NCI-H1105 (cell line): ENCODE measurements around the gene RNF157.

Source experiments
- DNase-seq: peaks from one replicate; lab custom pipeline; 2025; lab: John Stamatoyannopoulos, UW

Gene RNF157

DNA sequence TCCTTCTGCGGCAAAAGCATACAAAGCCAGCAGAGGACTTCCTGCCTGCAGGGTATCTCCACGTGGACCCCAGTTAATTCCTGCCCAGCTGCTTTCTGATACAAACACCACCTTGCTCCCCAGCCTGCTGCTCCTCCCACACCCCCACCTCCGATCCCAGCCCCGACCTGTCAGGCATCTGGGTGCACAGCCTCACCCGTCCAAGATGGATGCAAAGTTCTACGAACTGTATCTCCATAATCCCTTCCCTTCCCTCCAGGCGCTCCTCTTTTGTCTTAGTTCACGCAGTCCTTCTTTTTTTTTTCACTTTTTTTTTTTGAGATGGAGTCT lies 83.7 kb downstream of the RNF157 start:
- no peak for DNase-seq

DNA sequence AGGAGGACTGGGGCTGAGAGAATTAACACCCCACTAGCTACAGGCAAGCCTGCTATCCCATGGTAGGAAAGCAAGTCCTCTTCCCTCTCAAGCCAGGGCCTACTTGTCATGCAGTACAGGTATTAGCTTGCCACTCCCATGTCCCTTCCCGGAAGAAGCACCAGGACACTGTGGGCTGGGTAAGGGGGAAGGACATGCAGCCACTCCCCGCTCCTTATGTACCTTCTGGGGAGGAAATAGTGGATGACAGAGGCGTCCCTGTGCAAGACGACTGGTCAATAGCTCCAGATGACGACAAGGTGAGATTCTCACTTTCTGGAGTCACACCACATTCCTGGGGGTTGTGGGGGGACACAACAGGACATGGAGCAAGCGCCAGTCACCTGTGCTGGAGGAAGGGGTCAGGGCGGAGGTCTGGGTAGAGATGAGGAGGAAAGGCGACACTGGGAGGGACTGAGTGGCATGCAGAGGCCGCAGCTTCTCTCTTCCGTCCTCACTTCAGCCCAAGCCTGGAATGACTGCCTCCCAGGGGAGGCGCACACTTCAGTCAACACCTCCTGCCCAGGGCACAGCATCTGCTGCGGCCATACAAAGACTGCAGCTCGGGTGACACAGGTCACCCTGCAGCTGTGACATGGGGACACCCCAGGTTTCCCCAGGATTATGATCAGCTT lies 84.2 kb downstream of the RNF157 start:
- DNase-seq: no peak

DNA sequence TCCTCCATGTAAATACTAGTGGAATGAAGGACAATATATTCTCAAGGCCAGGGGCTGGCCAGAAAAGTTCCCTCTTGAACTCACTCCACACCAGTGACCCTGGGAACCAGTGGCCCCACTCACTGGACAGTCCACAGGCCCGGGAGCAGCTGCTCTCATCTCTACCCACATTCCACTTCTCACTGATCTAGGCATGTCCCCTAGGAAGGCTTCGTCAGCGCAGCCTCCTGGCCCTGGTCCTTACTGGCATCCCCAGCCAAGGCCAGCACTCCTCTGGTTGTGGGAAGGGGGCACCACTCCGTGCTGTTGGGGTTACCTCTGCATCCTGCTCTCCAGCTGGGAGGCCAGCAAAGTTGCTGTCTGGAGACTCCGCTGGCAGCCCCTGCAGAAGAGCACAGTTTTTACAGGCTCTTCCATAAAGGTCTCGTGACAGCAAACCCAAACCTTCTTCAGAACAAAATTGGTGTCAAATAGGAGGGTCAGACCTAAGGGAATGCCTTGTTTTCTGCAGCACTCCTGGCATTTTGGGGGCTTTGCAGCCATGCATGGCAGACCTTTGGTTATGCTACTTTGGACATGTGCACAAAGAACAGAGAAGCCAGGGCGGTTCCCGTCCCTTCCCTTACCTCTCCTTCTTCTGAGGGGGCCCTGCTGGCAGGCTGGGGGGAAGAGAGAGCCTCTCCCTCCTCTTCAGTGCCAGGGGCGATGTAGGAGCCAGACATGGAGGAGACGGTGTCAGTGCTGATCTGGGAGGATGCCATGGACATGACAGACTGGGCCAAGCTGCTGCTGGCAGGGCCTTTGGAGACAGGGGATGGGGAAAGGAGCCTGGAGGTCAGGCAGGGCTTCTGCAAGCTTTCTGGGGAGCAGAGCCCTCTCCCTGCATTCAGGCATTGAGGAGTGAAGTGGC lies 85.1 kb downstream of the RNF157 start:
- DNase-seq: no peak

- no peak for DNase-seq
Observed at GRCh38 chr17:76154292-76154691, 86.0 kb downstream of the RNF157 start.

GRCh38 chr17:76153640-76154039 lies 86.7 kb downstream of the RNF157 start:
- no peak for DNase-seq

DNA sequence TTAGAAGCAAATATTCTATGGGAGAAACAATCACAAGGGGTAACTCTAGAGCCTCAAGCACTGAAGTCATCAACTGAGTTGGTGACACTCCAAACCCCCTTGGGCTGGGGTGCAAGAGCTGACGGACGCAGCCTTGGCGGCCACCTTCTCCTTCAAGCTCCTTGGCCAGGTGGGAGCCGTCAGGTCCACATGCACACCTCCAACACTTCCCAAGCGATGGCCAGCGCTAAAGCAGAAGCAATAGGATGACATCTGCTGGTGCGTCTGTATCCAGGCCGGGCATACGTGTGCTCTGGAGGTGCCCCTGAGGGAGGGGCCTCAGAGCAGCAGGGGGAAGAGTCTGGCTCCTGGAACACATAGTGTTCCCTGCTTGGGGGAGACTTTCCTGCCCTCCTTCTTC lies 87.1 kb downstream of the RNF157 start:
- no peak for DNase-seq

GRCh38 chr17:76152591-76152990 lies 87.7 kb downstream of the RNF157 start:
- no peak for DNase-seq

GRCh38 chr17:76151896-76152454 lies 88.3 kb downstream of the RNF157 start:
- no peak for DNase-seq

DNA sequence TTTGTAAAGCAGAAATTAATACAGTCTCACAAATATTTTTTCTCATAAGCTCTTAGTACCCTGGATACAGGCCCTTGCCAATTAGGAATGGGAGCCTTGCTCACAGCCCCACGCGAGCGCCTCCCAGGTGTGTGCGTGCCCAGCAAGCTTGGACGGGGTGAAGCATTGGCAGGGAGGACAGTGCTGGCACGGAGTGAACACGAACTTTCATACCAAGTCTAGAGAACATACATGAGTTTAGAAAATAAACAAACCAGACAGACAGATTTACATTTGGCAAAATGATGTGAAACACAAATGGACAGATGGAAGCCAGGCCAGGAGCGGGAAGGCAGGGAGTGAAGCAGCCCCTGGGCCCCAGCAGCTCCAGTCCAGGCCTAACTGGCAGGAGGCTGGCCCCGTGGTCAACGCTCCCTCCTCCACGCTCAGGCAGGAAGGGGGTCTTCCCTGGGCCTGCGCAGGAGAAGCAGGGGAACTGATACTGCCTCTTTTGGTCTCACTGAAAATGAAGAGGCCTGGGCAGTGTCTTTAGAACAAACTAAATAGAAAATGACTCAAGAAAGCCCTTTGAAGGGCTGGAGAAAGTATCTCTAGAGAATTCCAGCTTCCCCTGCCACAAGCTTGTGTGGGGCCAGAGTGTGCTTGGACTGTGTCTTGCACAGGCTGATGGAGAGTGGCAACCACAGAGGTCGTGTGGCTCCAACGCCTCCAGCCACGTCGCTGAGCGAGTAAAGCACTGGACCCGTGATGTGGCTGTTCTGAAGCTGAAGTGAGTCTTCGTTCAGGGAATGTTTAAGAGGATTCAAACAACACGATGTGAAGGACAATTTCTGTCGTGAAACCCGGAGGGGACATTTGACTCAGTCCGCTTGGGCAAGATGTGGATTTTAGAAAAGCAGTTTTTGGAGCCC lies 89.3 kb downstream of the RNF157 start:
- DNase-seq: no peak

DNA sequence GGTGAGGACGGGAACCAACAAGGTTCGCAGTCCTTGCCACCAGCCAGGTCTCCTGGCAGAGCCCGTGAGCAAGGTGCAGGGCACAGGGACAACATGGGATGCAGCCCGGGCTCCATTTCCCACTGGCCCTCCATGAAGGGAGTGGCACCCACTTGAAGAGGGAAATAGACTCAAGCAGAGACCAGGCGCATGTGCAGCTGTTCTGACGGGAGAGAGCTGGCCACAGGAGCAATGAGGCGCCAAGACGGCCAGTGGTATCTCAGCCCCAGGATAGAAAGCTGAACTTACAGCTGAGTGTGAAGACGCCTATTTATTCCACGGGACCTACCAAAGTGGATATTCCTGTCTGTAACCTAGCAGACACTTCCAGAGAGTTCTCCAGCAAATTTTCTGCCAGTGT lies 91.1 kb downstream of the RNF157 start:
- DNase-seq: no peak

DNA sequence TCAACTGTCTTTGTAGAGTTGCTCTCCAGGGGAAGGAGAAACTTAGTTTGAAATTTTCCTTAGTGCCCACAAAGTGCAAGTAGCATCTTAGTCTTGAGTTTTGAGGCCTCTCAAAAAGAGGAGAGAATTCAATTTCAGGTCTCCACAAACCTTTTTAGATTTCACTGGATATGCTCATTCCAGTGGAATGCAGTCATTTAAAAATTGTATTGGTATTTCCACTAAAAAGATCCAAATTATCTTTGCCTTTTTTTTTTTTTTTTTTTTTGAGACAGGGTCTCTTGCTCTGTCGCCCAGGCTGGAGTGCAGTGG lies 92.3 kb downstream of the RNF157 start:
- DNase-seq: no peak

DNA sequence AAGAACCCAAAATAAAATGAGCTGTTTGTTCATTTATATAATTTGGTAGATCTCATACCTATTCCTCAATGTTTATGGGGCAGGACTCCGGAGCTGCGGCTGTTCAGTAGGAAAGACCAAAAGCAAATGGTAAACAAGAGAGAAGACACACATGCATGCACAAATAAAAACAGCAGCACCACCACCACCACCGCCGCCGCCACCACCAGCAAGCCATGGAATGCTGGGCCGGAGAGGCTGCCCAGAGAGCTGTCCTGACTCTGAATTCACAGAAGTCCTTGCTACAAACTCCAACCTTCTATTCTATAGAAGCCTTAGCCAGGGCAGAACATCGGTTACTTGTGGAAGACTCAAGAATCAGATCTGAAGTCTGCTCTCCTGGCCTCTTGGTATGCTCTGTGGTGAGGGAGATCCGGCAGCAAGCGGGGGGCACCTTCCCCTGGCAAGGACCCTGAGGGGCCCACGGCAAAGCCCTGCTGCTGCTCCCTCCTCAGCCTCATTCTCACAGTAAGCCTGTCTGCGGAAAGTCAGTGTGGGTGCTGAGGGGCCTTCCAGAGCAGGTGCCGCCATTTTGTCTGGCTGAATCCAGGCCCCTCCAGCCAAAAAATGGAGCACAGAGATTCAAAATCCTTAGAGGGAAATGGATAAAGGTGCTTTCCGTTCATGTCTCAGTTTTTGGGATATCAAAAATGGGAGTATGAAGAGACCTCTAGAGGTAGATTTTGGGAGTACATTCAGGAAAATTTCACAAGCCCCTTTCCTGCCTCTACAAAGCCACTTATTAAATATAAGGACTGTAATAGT lies 92.9 kb downstream of the RNF157 start:
- peak; percentile 40 for DNase-seq

- DNase-seq: no peak
Observed at GRCh38 chr17:76146053-76146851, 94.0 kb downstream of the RNF157 start.

- DNase-seq: no peak
Observed at GRCh38 chr17:76145231-76146052, 94.9 kb downstream of the RNF157 start.

- DNase-seq: no peak
Observed at GRCh38 chr17:76142585-76143041, 97.7 kb downstream of the RNF157 start.

GRCh38 chr17:76142039-76142584 lies 98.2 kb downstream of the RNF157 start:
- no peak for DNase-seq

- peak; percentile 87 for DNase-seq
Observed at GRCh38 chr17:76141212-76142038, 98.9 kb downstream of the RNF157 start, which contains the start of gene FOXJ1. Gene FOXJ1 (minus strand): TSS chr17:76141245. CDS start chr17:76140395, 850 bp downstream.

DNA sequence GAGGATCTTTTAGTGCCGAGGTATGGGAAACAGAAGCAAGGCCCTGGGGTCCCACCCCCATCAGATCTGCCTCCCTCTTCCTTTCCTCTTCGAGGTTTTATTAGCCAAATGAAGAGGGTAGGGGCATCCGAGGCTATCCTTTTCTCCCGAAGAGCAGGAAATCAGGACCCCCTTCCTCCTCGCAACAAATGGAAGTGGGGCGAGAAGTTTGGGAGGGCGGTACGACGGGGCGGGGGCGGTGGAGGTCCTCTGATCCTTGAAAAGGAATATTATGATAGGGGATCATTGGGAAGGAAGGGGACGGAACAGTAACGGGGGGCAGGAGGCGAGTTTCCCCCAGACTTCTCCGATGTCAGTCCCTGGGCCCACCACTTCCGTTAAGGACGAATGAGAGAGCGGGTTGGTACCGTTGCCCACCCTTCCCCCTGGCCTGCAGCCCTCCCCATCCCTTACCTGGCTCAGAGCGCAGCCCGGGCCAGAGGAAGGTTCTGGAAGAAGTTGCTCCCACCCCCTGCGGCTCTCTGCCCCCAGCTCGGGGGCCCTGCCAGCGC lies 99.6 kb downstream of the RNF157 start:
- no peak for DNase-seq
